Measurements from ENCODE around the gene CDYL2. TPM values are rescaled to one million over a fixed set of nuclear protein-coding genes. Genes with fewer than 3 reads are reported as not detected.

The CDYL2 gene
- total RNA-seq, 2 experiments from 2014 or later: 24.5 to 27.8 TPM

GRCh38 chr16:80611171-80611929 is 193.0 kb downstream of the CDYL2 start:
- POLR2A ChIA-PET: no interaction called here
- peaks cover 12% of the 10 kb centered on the region for H3K4me1 Mint-ChIP-seq
- H3K36me3 Mint-ChIP-seq: peaks cover 26% of the 10 kb centered on the region
- H3K9me3 Mint-ChIP-seq: peaks cover 13% of the 10 kb centered on the region
- peak overlapping the region; percentile 70 for H3K27ac Mint-ChIP-seq
- H3K4me3 Mint-ChIP-seq: no peak overlapping the region
- H3K27me3 Mint-ChIP-seq: no peaks in the 10 kb centered on the region
- DNase-seq (no peak), ATAC-seq (ENCODE audit: low read depth) (no peak)

GRCh38 chr16:80610481-80611156 is 193.8 kb downstream of the CDYL2 start:
- Mint-ChIP-seq H3K4me1 (peaks cover 12% of the 10 kb centered on the region), H3K4me3 (no peak overlapping the region), H3K36me3 (peaks cover 28% of the 10 kb centered on the region), H3K27me3 (no peaks in the 10 kb centered on the region), H3K27ac (peak overlapping the region; percentile 70), H3K9me3 (peaks cover 11% of the 10 kb centered on the region)
- no peak for ATAC-seq (ENCODE audit: low read depth)
- no peak for DNase-seq
- POLR2A ChIA-PET: no interaction called here

GRCh38 chr16:80608946-80609345 is 195.5 kb downstream of the CDYL2 start:
- ATAC-seq (ENCODE audit: low read depth): no peak
- H3K27ac Mint-ChIP-seq: no peak overlapping the region
- no peaks in the 10 kb centered on the region for H3K27me3 Mint-ChIP-seq
- peaks cover 29% of the 10 kb centered on the region for H3K36me3 Mint-ChIP-seq
- H3K9me3 Mint-ChIP-seq: peaks cover 8% of the 10 kb centered on the region
- H3K4me1 Mint-ChIP-seq: peaks cover 9% of the 10 kb centered on the region
- POLR2A ChIA-PET: interaction anchor here (1.2 kb wide), 1 partner anchor 18 kb away, joined by 3 read pairs; no protein-coding TSS in a partner anchor
- DNase-seq: no peak
- no peak overlapping the region for H3K4me3 Mint-ChIP-seq

GRCh38 chr16:80607204-80607603 is 197.2 kb downstream of the CDYL2 start:
- no peak for DNase-seq
- POLR2A ChIA-PET: no interaction called here
- Mint-ChIP-seq H3K27ac (no peak overlapping the region), H3K36me3 (peaks cover 32% of the 10 kb centered on the region), H3K4me1 (peaks cover 9% of the 10 kb centered on the region), H3K9me3 (peaks cover 8% of the 10 kb centered on the region), H3K27me3 (peaks cover 2% of the 10 kb centered on the region), H3K4me3 (no peak overlapping the region)
- no peak for ATAC-seq (ENCODE audit: low read depth)

GRCh38 chr16:80606221-80606766 is 198.1 kb downstream of the CDYL2 start:
- DNase-seq (no peak), ATAC-seq (ENCODE audit: low read depth) (peak; percentile 47)
- peaks cover 32% of the 10 kb centered on the region for H3K36me3 Mint-ChIP-seq
- POLR2A ChIA-PET: no interaction called here
- H3K27me3 Mint-ChIP-seq: peaks cover 2% of the 10 kb centered on the region
- peaks cover 9% of the 10 kb centered on the region for H3K4me1 Mint-ChIP-seq
- peak overlapping the region; percentile 45 for H3K27ac Mint-ChIP-seq
- H3K9me3 Mint-ChIP-seq: peaks cover 8% of the 10 kb centered on the region
- peak overlapping the region; percentile 2 for H3K4me3 Mint-ChIP-seq

GRCh38 chr16:80604600-80605355 is 199.6 kb downstream of the CDYL2 start:
- peaks cover 2% of the 10 kb centered on the region for H3K27me3 Mint-ChIP-seq
- peaks cover 8% of the 10 kb centered on the region for H3K9me3 Mint-ChIP-seq
- no peak overlapping the region for H3K27ac Mint-ChIP-seq
- H3K4me1 Mint-ChIP-seq: peaks cover 9% of the 10 kb centered on the region
- H3K36me3 Mint-ChIP-seq: peaks cover 33% of the 10 kb centered on the region
- H3K4me3 Mint-ChIP-seq: no peak overlapping the region
- no peak for DNase-seq
- POLR2A ChIA-PET: no interaction called here
- ATAC-seq (ENCODE audit: low read depth): no peak

GRCh38 chr16:80602894-80603293 is 201.5 kb downstream of the CDYL2 start:
- Mint-ChIP-seq H3K9me3 (peaks cover 8% of the 10 kb centered on the region), H3K4me3 (no peak overlapping the region), H3K27ac (no peak overlapping the region), H3K4me1 (peaks cover 9% of the 10 kb centered on the region), H3K36me3 (peaks cover 36% of the 10 kb centered on the region), H3K27me3 (peaks cover 2% of the 10 kb centered on the region)
- POLR2A ChIA-PET: interaction anchor here (1.0 kb wide), 1 partner anchor 12 kb away, joined by 4 read pairs; no protein-coding TSS in a partner anchor
- ATAC-seq (ENCODE audit: low read depth) (no peak), DNase-seq (no peak)

- DNase-seq: no peak
- Mint-ChIP-seq H3K27ac (no peak overlapping the region), H3K36me3 (peaks cover 30% of the 10 kb centered on the region), H3K4me3 (no peak overlapping the region), H3K27me3 (peaks cover 13% of the 10 kb centered on the region), H3K4me1 (peaks cover under 1% of the 10 kb centered on the region), H3K9me3 (peaks cover 10% of the 10 kb centered on the region)
- POLR2A ChIA-PET: no interaction called here
- no peak for ATAC-seq (ENCODE audit: low read depth)
Measured at GRCh38 chr16:80601182-80601581, 203.2 kb downstream of the CDYL2 start.

- Mint-ChIP-seq H3K27me3 (peaks cover 27% of the 10 kb centered on the region), H3K4me1 (no peaks in the 10 kb centered on the region), H3K36me3 (peaks cover 24% of the 10 kb centered on the region), H3K4me3 (no peak overlapping the region), H3K27ac (no peak overlapping the region), H3K9me3 (peaks cover 16% of the 10 kb centered on the region)
- ATAC-seq (ENCODE audit: low read depth): no peak
- POLR2A ChIA-PET: no interaction called here
- DNase-seq: no peak
Measured at GRCh38 chr16:80599466-80599865, 204.9 kb downstream of the CDYL2 start.

GRCh38 chr16:80596507-80597207 is 207.7 kb downstream of the CDYL2 start:
- DNase-seq (no peak), ATAC-seq (ENCODE audit: low read depth) (no peak)
- POLR2A ChIA-PET: no interaction called here
- peaks cover 24% of the 10 kb centered on the region for H3K9me3 Mint-ChIP-seq
- H3K4me1 Mint-ChIP-seq: peaks cover 5% of the 10 kb centered on the region
- H3K4me3 Mint-ChIP-seq: no peak overlapping the region
- no peak overlapping the region for H3K27ac Mint-ChIP-seq
- H3K27me3 Mint-ChIP-seq: peaks cover 37% of the 10 kb centered on the region
- H3K36me3 Mint-ChIP-seq: peaks cover 25% of the 10 kb centered on the region

GRCh38 chr16:80594756-80595155 is 209.6 kb downstream of the CDYL2 start:
- POLR2A ChIA-PET: no interaction called here
- H3K27ac Mint-ChIP-seq: no peak overlapping the region
- H3K4me3 Mint-ChIP-seq: no peak overlapping the region
- DNase-seq (no peak), ATAC-seq (ENCODE audit: low read depth) (no peak)
- H3K36me3 Mint-ChIP-seq: peaks cover 24% of the 10 kb centered on the region
- H3K4me1 Mint-ChIP-seq: peaks cover 19% of the 10 kb centered on the region
- peaks cover 41% of the 10 kb centered on the region for H3K27me3 Mint-ChIP-seq
- H3K9me3 Mint-ChIP-seq: peaks cover 24% of the 10 kb centered on the region

GRCh38 chr16:80592273-80592672 is 212.1 kb downstream of the CDYL2 start:
- ATAC-seq (ENCODE audit: low read depth) (no peak), DNase-seq (no peak)
- Mint-ChIP-seq H3K4me1 (peaks cover 19% of the 10 kb centered on the region), H3K27me3 (peaks cover 58% of the 10 kb centered on the region), H3K27ac (no peak overlapping the region), H3K36me3 (peaks cover 25% of the 10 kb centered on the region), H3K4me3 (no peak overlapping the region), H3K9me3 (peaks cover 27% of the 10 kb centered on the region)
- POLR2A ChIA-PET: interaction anchor here (2.0 kb wide), 1 partner anchor 10 kb away, joined by 6 read pairs; no protein-coding TSS in a partner anchor
